ENCODE measurements around the gene SRGAP1. TPM values are rescaled to one million over a fixed set of nuclear protein-coding genes. Genes with fewer than 3 reads are reported as not detected.
"Not testable (repeated sequence)": the region's sequence is repeated elsewhere in the genome, so short reads cannot be mapped to it uniquely, and the experiment has no call there.

SRGAP1 gene
- total RNA-seq, 1 donor from 2014 or later, result 3.0 TPM

DNA sequence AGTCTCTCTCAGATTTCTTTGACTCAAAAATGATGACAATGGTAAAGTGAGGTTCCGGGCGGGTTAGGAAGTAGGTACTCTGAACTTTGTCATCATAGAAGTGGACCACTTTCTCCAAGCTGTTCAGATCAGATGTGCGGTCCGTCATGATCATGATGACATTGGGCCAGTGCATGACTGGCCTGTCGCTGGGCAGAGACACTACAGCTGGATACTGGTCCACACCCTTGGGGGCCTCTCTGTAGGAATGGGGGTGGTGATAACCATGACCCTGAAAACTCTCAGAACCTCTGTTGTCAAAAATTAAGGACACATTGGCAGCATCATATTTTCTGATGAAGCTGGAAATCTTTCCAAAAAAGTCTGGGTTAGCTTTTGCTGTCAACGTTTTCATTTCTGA lies 349.4 kb downstream of the SRGAP1 start:
- no peaks in the 10 kb centered on the region for H3K4me1 ChIP-seq
- no peaks in the 10 kb centered on the region for H4K20me1 ChIP-seq (ENCODE audit: low read depth)
- no peaks in the 10 kb centered on the region for H3K9me3 ChIP-seq (ENCODE audit: low read depth)
- no peak overlapping the region for H3K27ac ChIP-seq
- H3K79me2 ChIP-seq (ENCODE audit: low read depth), result no peaks in the 10 kb centered on the region
- H3K36me3 ChIP-seq, result no peaks in the 10 kb centered on the region
- DNase-seq (ENCODE audit: low spot score), result no peak
- Mint-ChIP-seq H3K4me3 (no peak overlapping the region), H3K4me1 (no peaks in the 10 kb centered on the region), H3K36me3 (peaks cover 12% of the 10 kb centered on the region), H3K27me3 (ENCODE audit: insufficient read depth, low read depth) (no peaks in the 10 kb centered on the region), H3K9me3 (no peaks in the 10 kb centered on the region), H3K27ac (no peak overlapping the region)
- no peak overlapping the region for H2AFZ ChIP-seq (replicated peaks)
- no peak overlapping the region for H3K4me2 ChIP-seq
- H3F3A ChIP-seq (ENCODE audit: low read depth), result no peaks in the 10 kb centered on the region
- no peaks in the 10 kb centered on the region for H3K27me3 ChIP-seq
- TF ChIP-seq, protein P1, sequence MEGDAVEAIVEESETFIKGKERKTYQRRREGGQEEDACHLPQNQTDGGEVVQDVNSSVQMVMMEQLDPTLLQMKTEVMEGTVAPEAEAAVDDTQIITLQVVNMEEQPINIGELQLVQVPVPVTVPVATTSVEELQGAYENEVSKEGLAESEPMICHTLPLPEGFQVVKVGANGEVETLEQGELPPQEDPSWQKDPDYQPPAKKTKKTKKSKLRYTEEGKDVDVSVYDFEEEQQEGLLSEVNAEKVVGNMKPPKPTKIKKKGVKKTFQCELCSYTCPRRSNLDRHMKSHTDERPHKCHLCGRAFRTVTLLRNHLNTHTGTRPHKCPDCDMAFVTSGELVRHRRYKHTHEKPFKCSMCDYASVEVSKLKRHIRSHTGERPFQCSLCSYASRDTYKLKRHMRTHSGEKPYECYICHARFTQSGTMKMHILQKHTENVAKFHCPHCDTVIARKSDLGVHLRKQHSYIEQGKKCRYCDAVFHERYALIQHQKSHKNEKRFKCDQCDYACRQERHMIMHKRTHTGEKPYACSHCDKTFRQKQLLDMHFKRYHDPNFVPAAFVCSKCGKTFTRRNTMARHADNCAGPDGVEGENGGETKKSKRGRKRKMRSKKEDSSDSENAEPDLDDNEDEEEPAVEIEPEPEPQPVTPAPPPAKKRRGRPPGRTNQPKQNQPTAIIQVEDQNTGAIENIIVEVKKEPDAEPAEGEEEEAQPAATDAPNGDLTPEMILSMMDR (IDR thresholded peaks at IDR 0.05), result no peak
- no peak for TF ChIP-seq EZH2phosphoT487 (IDR thresholded peaks at IDR 0.05)
- no peak overlapping the region for H3K4me3 ChIP-seq
- H3K9ac ChIP-seq, result no peak overlapping the region

DNA sequence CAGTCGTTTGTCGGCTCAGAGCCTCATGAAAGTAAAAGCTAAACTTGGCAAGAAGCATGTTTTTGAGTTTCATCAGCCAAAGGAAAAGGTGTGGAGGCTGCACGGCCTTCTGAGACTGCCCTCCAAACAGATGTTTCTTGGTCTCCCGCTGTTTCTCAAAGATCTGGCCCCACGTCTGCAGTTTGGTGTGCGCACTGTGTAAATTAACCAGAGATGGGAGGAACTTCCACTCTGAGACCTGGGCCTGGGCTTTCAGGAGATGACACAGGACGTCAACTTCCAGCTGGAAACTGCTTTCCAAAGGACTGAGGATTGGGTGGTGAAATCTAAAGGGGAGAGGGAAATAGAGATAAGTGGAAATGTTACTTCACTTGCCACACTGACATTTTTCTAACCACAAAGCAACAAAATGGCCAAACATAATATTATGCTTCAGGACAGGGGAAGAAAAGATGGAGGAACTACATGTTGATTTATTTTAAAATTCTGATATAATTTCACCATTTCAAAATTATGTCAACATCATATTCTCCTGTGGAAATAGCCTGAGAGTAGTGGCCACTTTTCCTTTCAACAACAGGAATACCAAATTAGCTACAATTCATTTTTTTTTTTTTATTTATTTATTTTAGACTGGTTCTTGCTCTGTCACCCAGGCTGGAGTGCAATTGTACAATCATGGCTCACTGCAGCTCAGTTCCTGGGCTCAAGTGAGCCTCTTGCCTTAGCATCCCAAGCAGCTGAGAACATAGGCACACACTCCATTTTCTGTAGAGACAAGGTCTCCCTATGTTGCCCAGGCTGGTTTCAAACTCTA lies 350.0 kb downstream of the SRGAP1 start:
- no peak overlapping the region for H3K4me2 ChIP-seq
- Mint-ChIP-seq H3K27ac (no peak overlapping the region), H3K36me3 (peaks cover 12% of the 10 kb centered on the region), H3K27me3 (ENCODE audit: insufficient read depth, low read depth) (no peaks in the 10 kb centered on the region), H3K9me3 (no peaks in the 10 kb centered on the region), H3K4me3 (no peak overlapping the region), H3K4me1 (no peaks in the 10 kb centered on the region)
- no peaks in the 10 kb centered on the region for H3K9me3 ChIP-seq (ENCODE audit: low read depth)
- H3K4me1 ChIP-seq, result no peaks in the 10 kb centered on the region
- H3K79me2 ChIP-seq (ENCODE audit: low read depth), result no peaks in the 10 kb centered on the region
- no peaks in the 10 kb centered on the region for H3K36me3 ChIP-seq
- TF ChIP-seq, protein P1 (IDR thresholded peaks at IDR 0.05), result no peak
- TF ChIP-seq EZH2 (IDR thresholded peaks at IDR 0.05) (no peak), EZH2phosphoT487 (IDR thresholded peaks at IDR 0.05) (no peak)
- H2AFZ ChIP-seq (replicated peaks), result no peak overlapping the region
- no peaks in the 10 kb centered on the region for H3F3A ChIP-seq (ENCODE audit: low read depth)
- no peak overlapping the region for H3K4me3 ChIP-seq
- H3K27ac ChIP-seq, result no peak overlapping the region
- no peak overlapping the region for H3K9ac ChIP-seq
- H3K27me3 ChIP-seq, result no peaks in the 10 kb centered on the region
- H4K20me1 ChIP-seq (ENCODE audit: low read depth), result no peaks in the 10 kb centered on the region
- DNase-seq (ENCODE audit: low spot score), result no peak

DNA sequence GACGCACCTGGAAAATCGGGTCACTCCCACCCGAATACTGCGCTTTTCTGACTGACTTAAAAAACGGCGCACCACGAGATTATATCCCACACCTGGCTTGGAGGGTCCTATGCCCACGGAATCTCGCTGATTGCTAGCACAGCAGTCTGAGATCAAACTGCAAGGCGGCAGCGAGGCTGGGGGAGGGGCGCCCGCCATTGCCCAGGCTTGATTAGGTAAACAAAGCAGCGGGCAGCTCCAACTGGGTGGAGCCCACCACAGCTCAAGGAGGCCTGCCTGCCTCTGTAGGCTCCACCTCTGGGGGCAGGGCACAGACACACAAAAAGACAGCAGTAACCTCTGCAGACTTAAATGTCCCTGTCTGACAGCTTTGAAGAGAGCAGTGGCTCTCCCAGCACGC lies 351.3 kb downstream of the SRGAP1 start:
- H3K27me3 ChIP-seq; H3K4me1 Mint-ChIP-seq; H3K9me3 ChIP-seq (ENCODE audit: low read depth); H3K9me3 Mint-ChIP-seq; H3K4me3 ChIP-seq; H3K27me3 Mint-ChIP-seq (ENCODE audit: insufficient read depth, low read depth); H3K27ac Mint-ChIP-seq; H3K36me3 ChIP-seq; H3K4me1 ChIP-seq; H3F3A ChIP-seq (ENCODE audit: low read depth); H3K79me2 ChIP-seq (ENCODE audit: low read depth); H3K27ac ChIP-seq; H3K4me3 Mint-ChIP-seq; H4K20me1 ChIP-seq (ENCODE audit: low read depth); H3K9ac ChIP-seq; DNase-seq (ENCODE audit: low spot score); H3K4me2 ChIP-seq; H2AFZ ChIP-seq (replicated peaks): not testable (repeated sequence)
- peaks cover 12% of the 10 kb centered on the region for H3K36me3 Mint-ChIP-seq

DNA sequence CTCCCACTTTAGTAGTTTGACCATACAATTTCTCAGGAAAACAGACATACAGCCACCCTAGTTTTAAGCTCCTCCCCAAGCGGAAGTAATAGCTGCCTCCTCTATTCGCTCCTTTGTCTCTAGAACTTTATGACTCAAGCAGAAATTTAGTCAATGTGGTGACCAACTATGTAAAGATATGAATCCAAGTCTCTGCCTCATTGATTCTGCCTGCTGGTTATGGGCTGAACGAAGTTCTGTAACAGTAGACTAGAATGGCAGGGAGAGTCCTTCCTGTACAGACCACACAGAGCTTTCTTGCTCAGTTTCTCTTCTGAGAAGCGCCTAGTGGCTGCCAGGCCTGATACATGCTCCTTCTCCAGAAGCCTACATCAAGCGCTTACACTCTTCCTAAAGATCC lies 358.5 kb downstream of the SRGAP1 start:
- H3K9me3 ChIP-seq (ENCODE audit: low read depth), result no peaks in the 10 kb centered on the region
- no peak overlapping the region for H3K4me2 ChIP-seq
- no peak overlapping the region for H3K4me3 ChIP-seq
- H2AFZ ChIP-seq (replicated peaks), result no peak overlapping the region
- no peak overlapping the region for H3K27ac ChIP-seq
- H3K79me2 ChIP-seq (ENCODE audit: low read depth), result no peaks in the 10 kb centered on the region
- no peaks in the 10 kb centered on the region for H3K36me3 Mint-ChIP-seq
- peaks cover 2% of the 10 kb centered on the region for H3K27me3 Mint-ChIP-seq (ENCODE audit: insufficient read depth, low read depth)
- no peaks in the 10 kb centered on the region for H3K4me1 Mint-ChIP-seq
- no peak overlapping the region for H3K27ac Mint-ChIP-seq
- H3K27me3 ChIP-seq, result no peaks in the 10 kb centered on the region
- H4K20me1 ChIP-seq (ENCODE audit: low read depth), result no peaks in the 10 kb centered on the region
- no peak for DNase-seq (ENCODE audit: low spot score)
- H3F3A ChIP-seq (ENCODE audit: low read depth), result no peaks in the 10 kb centered on the region
- TF ChIP-seq, protein P1 (IDR thresholded peaks at IDR 0.05), result no peak
- TF ChIP-seq EZH2phosphoT487 (IDR thresholded peaks at IDR 0.05) (no peak), EZH2 (IDR thresholded peaks at IDR 0.05) (no peak)
- no peak overlapping the region for H3K4me3 Mint-ChIP-seq
- no peak overlapping the region for H3K9ac ChIP-seq
- no peaks in the 10 kb centered on the region for H3K9me3 Mint-ChIP-seq
- no peaks in the 10 kb centered on the region for H3K36me3 ChIP-seq
- no peaks in the 10 kb centered on the region for H3K4me1 ChIP-seq
